WI38 (cell line): ENCODE data around the gene ERBB4.

Source experiments
- H3K4me3 ChIP-seq: 2 replicates; pipeline ENCODE4 v1.5.1; 2011; ENCODE audit warnings: low read depth, mild to moderate bottlenecking, control low read depth, low read length
- CTCF ChIP-seq: IDR thresholded peaks from 2 replicates; pipeline ENCODE4 v1.5.1; 2012; ENCODE audit warnings: low read depth, mild to moderate bottlenecking, control low read depth, low read length

ERBB4 gene

DNA sequence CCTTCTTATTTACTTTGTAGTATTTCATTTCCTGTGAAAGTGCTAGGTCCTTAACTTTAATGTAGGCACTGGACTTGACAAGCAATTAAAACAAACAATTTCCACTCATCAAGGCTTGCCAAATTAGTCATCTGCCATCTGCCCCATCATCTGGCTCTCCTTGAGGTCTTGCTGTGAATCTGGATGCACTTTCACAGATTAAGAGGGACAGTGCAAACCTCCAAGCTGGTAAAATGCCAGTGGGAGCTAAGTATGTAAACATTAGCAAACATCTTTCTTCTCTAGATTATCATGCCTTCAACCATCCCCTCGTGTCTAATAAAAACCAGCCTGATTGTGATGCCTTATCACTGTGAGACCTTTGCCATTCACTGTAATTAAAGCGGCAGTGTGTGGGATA lies 402.9 kb downstream of the ERBB4 start:
- H3K4me3 ChIP-seq = no peak overlapping the region
- no peak for TF ChIP-seq CTCF

DNA sequence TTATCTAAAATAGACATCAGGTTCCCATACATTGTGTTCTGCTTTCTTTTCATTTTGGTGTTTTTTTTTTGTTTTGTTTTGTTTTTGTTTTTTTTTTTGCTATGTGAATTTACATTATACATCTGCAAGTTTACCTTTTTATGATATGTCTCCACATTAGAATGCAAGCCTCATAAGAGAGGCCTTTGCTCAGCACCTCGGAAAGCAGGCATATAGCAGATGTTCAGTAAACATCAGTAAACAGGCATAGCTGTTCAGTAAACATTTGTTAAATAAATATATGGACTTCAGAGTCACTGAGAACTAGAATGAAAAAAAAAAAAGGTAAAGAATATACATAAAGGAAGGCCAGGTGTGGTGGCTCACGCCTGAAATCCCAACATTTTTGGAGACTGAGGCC lies 405.3 kb downstream of the ERBB4 start:
- no peak overlapping the region for H3K4me3 ChIP-seq
- TF ChIP-seq CTCF = no peak

- no peak for TF ChIP-seq CTCF
- no peak overlapping the region for H3K4me3 ChIP-seq
Measured at GRCh38 chr2:212124598-212124997, 414.0 kb downstream of the ERBB4 start.

GRCh38 chr2:212119591-212119990 lies 419.0 kb downstream of the ERBB4 start:
- no peak for TF ChIP-seq CTCF
- H3K4me3 ChIP-seq = no peak overlapping the region

DNA sequence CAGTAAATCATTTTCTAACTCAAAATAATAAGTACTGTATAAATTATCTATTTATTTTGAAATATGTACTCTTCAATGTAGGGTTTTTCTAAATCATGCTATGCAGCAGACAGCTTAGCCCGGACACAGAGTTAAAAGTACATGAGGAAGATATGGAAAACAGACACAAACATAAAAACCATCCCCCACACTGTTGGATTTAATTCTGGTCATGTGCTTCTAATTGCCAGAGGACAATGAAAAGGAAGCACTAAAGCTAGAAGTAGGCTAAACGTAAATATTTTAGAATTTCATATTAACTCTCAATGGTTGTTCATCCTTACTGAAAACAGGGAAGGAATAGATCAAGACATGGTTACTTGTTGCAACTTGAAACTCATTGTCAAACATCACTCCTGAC lies 420.7 kb downstream of the ERBB4 start:
- TF ChIP-seq CTCF = no peak
- no peak overlapping the region for H3K4me3 ChIP-seq

DNA sequence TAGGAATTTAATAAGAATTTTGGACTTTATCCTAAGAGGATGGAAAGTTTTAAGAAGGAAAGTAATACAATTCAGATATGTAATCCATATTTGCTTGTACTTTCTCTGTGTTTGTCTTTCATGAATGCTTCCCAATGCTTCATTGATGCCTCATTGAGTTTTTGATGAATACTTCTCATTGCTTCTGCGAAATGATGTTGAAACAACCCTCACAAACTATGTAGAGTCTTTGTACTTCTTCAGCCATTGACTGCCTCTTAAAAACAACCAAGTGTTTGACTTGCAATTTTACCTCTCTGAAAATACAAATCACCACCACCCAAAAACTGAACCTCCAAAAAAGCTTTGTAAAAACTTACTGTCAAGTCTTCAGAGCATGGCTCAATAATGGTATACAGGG lies 424.1 kb downstream of the ERBB4 start:
- no peak overlapping the region for H3K4me3 ChIP-seq
- TF ChIP-seq CTCF = no peak

DNA sequence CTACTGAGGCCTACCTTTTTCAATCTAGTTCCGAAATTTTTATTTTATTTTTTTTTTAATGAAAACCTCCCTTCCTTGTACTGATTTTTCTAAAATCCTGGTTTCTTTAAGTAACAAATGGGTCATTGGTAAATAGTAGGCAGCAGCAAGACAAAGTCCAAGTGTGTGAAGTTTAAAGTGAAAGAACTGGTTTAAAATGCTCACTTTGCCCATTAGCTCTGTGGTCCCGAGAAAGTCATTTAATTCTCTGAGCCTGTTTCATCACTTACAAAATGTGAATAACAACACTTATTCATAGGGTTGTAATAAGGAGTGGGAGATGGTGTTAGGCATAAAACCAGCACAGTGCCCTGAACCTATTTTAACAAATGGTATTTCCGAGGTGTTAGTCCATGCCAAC lies 426.2 kb downstream of the ERBB4 start:
- no peak for TF ChIP-seq CTCF
- no peak overlapping the region for H3K4me3 ChIP-seq
